SU-DHL-6 (cell line): ENCODE data around the gene NPC1.

Experiments
- H2AFZ ChIP-seq: fragments of 200-600 bp; sonication (generic); 2 replicates; pipeline ENCODE4 v1.6.1; 2014; ENCODE audit warnings: low read depth, mild to moderate bottlenecking, moderate library complexity, mixed read lengths, antibody characterized with exemption, low read length; ENCODE audit not compliant: severe bottlenecking
- H3F3A ChIP-seq: fragments of 200-600 bp; shearing (Covaris generic); 2 replicates; pipeline ENCODE4 v1.6.0; 2016; ENCODE audit warnings: antibody characterized with exemption, mild to moderate bottlenecking; ENCODE audit not compliant: insufficient read depth
- H3K27ac ChIP-seq: fragments of 200-600 bp; sonication (generic); 2 replicates; pipeline ENCODE4 v1.5.1; 2016; ENCODE audit warnings: low read depth, mild to moderate bottlenecking, low read length, moderate library complexity, mixed read lengths
- H3K27me3 ChIP-seq: fragments of 200-600 bp; sonication (generic), shearing (Covaris generic); 2 replicates; pipeline ENCODE4 v1.6.0; 2014; ENCODE audit warnings: mild to moderate bottlenecking, low read length
- H3K36me3 ChIP-seq: fragments of 200-600 bp; sonication (generic); 2 replicates; pipeline ENCODE4 v1.6.1; 2014; ENCODE audit warnings: mild to moderate bottlenecking, low read length, mixed read lengths
- H3K4me2 ChIP-seq: fragments of 300-600, 200-600 bp; shearing (Covaris generic), sonication (generic); 2 replicates; pipeline ENCODE4 v1.6.0; 2014; ENCODE audit warnings: low read length, low read depth, mild to moderate bottlenecking; ENCODE audit not compliant: poor library complexity, severe bottlenecking
- H3K4me3 ChIP-seq: fragments of 200-600 bp; sonication (generic); 2 replicates; pipeline ENCODE4 v1.5.1; 2014; ENCODE audit warnings: antibody characterized with exemption, low read length, mild to moderate bottlenecking, mixed read lengths; ENCODE audit not compliant: insufficient read depth, poor library complexity, severe bottlenecking
- H3K79me2 ChIP-seq: fragments of 200-600 bp; sonication (generic); 2 replicates; pipeline ENCODE4 v1.6.1; 2014; ENCODE audit warnings: mild to moderate bottlenecking, low read length, moderate library complexity; ENCODE audit not compliant: insufficient read depth
- H3K9ac ChIP-seq: fragments of 200-600 bp; sonication (generic); 2 replicates; pipeline ENCODE4 v1.7.0; 2014; ENCODE audit warnings: mild to moderate bottlenecking, low read length
- H3K9me2 ChIP-seq: fragments of 200-600 bp; sonication (generic); replicated peaks from 2 replicates; pipeline ENCODE4 v1.6.1; 2014; ENCODE audit warnings: low read length; ENCODE audit not compliant: insufficient read depth
- H3K9me3 ChIP-seq: fragments of 200-600 bp; sonication (generic); 2 replicates; pipeline ENCODE4 v1.6.1; 2014; ENCODE audit warnings: low read length, mixed read lengths; ENCODE audit not compliant: insufficient read depth
- H4K20me1 ChIP-seq: fragments of 200-600 bp; sonication (generic); 2 replicates; pipeline ENCODE4 v1.6.1; 2014; ENCODE audit warnings: low read depth, mild to moderate bottlenecking, antibody characterized with exemption, low read length, moderate library complexity, mixed read lengths
- EZH2phosphoT487 ChIP-seq: fragments of 200-600 bp; sonication (generic), shearing (Covaris generic); conservative IDR thresholded peaks from 2 replicates; pipeline ENCODE4 v1.6.1; 2018; ENCODE audit warnings: mild to moderate bottlenecking, antibody characterized with exemption, low read length, moderate library complexity, mixed read lengths
- TF ChIP-seq, protein P1 (sequence below): fragments of 200-600 bp; sonication (generic); IDR thresholded peaks from one replicate; pipeline ENCODE4 v1.5.1; 2017; ENCODE audit warnings: antibody characterized with exemption, mild to moderate bottlenecking, low read length, moderate library complexity; ENCODE audit not compliant: insufficient read depth, poor library complexity, severe bottlenecking

NPC1 gene

DNA sequence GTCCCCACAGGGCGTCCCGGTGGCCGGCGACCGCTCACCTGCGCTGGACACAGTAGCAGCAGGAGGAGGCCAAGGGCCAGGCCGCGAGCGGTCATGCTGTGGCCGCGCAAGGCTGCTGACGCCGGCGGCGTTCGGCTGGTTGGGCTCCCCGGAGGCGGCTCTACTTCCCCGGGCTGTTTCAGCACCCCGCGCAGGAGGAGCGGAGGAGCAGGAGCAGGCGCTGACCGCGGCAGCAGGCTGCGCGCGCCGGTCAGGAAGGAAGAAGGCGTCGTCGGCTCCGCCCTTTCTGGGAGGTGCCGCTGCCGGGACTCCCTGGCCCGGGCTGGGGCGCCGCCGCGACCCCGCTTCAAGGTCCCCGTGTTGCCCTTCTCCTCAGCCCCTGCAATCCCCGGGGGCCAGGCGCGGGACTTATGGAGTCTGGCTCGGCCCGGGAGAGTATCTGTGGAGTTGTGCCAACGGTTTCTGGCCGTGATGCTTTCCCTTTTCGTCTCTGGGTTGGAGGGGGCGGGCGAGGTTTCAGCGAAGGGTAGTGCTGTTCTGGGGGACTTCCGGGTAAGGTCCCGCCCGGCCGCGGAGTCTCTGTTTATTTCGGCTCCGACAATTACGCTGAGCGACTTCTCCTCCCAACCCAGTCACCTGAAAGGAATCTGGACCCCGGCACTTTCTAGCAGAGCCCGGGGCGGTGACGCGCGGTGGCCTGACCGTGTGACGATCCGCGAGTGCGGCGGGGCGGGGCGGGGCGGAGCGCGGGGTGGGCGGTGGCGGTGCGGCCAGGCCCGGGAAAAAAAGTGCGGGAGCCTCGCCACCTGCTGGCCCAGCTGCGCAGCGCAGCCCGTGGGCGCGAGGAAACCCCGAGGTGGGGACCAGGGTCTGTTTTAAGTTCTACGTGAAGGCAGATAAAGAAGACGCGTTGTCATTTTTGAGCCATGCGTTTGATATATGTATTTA lies at the start of gene NPC1:
Gene NPC1 (minus strand): TSS at position 258 of the 948 bp plus-strand sequence. CDS start 163 bp downstream, at position 95.
- Histone ChIP-seq H3K9ac (peak within 1 kb of the TSS; percentile 95), H3K27me3 (no peaks in the 10 kb centered on the region), H3K4me2 (peak within 1 kb of the TSS; percentile 76), H4K20me1 (no peaks in the 10 kb centered on the region), H3F3A (no peaks in the 10 kb centered on the region), H3K79me2 (peaks cover 45% of the 10 kb centered on the region), H3K4me3 (peak within 1 kb of the TSS; percentile 98), H3K9me3 (no peaks in the 10 kb centered on the region), H3K27ac (peak within 1 kb of the TSS; percentile 95), H2AFZ (peak within 1 kb of the TSS; percentile 99), H3K9me2 (no peaks in the 10 kb centered on the region), H3K36me3 (no peaks in the 10 kb centered on the region)
- TF ChIP-seq, protein P1, sequence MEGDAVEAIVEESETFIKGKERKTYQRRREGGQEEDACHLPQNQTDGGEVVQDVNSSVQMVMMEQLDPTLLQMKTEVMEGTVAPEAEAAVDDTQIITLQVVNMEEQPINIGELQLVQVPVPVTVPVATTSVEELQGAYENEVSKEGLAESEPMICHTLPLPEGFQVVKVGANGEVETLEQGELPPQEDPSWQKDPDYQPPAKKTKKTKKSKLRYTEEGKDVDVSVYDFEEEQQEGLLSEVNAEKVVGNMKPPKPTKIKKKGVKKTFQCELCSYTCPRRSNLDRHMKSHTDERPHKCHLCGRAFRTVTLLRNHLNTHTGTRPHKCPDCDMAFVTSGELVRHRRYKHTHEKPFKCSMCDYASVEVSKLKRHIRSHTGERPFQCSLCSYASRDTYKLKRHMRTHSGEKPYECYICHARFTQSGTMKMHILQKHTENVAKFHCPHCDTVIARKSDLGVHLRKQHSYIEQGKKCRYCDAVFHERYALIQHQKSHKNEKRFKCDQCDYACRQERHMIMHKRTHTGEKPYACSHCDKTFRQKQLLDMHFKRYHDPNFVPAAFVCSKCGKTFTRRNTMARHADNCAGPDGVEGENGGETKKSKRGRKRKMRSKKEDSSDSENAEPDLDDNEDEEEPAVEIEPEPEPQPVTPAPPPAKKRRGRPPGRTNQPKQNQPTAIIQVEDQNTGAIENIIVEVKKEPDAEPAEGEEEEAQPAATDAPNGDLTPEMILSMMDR: peak; percentile 97
- TF ChIP-seq EZH2phosphoT487: no peak

- H3K9me3 ChIP-seq: peaks cover 5% of the 10 kb centered on the region; the same call in 1 of the 2 replicates
- no peak overlapping the region for H3K4me3 ChIP-seq
- no peaks in the 10 kb centered on the region for H3K79me2 ChIP-seq
- H2AFZ ChIP-seq: no peak overlapping the region
- H4K20me1 ChIP-seq: no peaks in the 10 kb centered on the region
- no peak overlapping the region for H3K27ac ChIP-seq
- no peaks in the 10 kb centered on the region for H3K27me3 ChIP-seq
- TF ChIP-seq, protein P1: no peak
- no peak for TF ChIP-seq EZH2phosphoT487
- H3K36me3 ChIP-seq: no peaks in the 10 kb centered on the region
- no peak overlapping the region for H3K4me2 ChIP-seq
- H3F3A ChIP-seq: no peaks in the 10 kb centered on the region
- no peak overlapping the region for H3K9ac ChIP-seq
- H3K9me2 ChIP-seq: no peaks in the 10 kb centered on the region
Measured at GRCh38 chr18:23636071-23636399, 49.7 kb upstream of the NPC1 start.

DNA sequence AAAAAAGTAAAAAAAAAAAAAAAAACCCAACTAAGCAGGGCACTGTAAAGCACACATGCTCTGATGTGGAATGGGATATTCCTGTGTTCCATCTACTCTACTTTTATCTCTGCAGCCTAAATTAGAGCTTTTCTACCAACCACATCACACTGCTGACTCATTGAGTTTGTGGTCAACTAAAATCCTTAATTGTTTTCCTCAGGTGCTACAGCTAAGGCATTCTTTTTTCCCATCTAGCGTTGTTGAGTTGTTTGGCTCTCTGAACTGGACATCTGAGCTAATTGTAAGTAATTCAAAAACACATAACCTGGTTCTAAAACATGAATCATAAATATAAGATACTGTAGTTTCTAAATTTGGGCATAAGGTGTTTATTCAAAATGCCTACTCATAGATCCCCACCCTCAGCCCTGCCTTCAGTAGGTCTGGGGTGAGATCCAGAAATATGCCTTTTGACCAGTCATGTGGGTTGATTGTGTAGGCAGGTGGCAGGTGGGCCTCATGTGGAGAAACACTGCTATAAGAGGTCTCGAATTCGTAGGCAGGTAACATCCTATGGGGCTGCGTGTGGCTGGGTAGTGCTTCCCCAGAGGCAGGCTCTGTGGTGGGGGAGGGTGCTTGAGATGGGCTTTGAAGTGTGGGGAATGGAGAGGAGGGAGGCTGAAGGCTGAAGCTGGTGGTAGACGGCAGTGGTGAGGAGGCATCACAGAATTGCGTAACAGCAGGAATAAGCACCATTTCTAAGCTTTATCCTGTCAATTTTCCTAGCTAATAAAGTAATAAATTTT lies 49.2 kb upstream of the NPC1 start:
- Histone ChIP-seq H3K4me2 (no peak overlapping the region), H3K9ac (no peak overlapping the region), H3K4me3 (no peak overlapping the region), H3K79me2 (no peaks in the 10 kb centered on the region), H3K27ac (no peak overlapping the region), H4K20me1 (no peaks in the 10 kb centered on the region), H2AFZ (no peak overlapping the region), H3K9me2 (no peaks in the 10 kb centered on the region), H3K36me3 (no peaks in the 10 kb centered on the region), H3F3A (no peaks in the 10 kb centered on the region), H3K27me3 (no peaks in the 10 kb centered on the region), H3K9me3 (peaks cover under 1% of the 10 kb centered on the region; the same call in 1 of the 2 replicates)
- TF ChIP-seq EZH2phosphoT487: no peak
- TF ChIP-seq, protein P1: no peak
